HG03432 (cell line): ENCODE measurements around the gene PRR19.

Experiments used
- ATAC-seq: cut with Tn5 transposase; IDR thresholded peaks from one replicate; pipeline ENCODE4 v1.9.1; 2021; ENCODE audit warnings: mild to moderate bottlenecking, moderate library complexity; ENCODE audit not compliant: unreplicated experiment

PRR19 gene

DNA sequence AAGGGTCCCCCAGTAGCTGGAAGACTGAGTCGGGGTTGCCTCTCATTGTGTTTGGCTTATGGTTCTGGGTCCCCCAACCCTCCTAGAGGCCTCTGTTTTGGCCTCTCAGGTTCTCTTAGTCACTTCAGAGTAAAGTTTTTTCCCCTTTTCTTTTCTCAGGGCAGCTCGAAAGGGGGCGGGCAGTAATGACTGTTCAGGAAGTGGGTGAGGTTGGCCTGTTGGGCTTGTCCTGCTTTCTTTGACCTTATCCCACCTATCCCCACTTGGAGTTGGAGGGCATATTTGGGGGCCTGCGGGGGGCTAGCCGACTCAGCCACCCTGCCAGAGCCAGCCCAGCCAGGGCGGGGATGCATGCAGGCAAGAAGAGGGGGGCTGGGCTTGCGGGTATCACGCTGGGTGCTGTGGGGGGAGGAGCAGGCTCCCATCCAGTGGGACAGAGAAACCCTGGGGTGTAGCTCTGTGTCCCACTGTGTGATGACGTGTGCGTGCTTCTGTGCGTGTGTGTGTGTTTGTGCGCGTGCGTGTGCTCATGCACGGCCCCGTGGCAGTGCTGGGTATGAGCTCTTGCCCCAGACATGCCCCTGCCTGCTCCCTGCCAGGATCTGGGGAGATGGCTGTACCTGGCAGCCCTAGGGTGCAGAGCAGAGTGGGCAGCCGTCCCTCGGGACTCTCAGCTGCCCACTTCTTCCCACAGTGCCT is 31.4 kb upstream of the PRR19 start:
- ATAC-seq, result no peak

DNA sequence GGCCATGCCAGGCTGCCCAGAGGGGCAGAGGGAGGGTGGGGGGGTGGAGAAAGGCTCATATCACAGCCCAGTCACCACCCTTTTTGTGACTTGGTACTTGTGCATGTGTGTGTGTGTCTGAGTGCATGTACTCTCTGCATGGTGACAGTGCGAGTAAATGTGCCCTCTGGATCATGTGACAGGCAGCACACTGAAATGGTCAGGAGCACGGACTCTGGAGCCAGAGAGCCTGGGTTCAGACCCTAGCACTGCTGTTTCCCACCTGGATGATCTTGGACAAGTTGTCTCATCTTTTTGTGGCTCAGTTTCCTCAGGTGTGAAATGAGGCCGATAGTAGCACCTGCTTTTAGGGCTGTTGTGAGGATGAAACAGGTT is 30.9 kb upstream of the PRR19 start:
- no peak for ATAC-seq

- no peak for ATAC-seq
Observed at GRCh38 chr19:42271861-42272534, 29.9 kb upstream of the PRR19 start.

DNA sequence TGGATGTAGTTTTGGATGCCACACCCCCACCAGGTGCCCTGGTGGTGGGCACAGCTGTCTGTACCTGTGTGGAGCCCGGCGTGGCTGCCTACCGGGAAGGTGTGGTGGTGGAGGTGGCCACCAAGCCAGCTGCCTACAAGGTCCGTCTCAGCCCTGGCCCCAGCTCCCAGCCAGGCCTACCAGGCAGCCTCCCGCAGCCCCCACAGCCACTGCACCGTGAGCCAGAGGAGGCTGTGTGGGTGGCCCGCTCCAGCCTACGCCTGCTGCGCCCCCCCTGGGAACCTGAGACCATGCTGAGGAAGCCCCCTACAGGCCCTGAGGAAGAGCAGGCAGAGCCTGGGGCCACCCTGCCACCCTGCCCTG is 29.4 kb upstream of the PRR19 start:
- no peak for ATAC-seq

GRCh38 chr19:42272989-42273406 is 28.9 kb upstream of the PRR19 start:
- ATAC-seq, result no peak

DNA sequence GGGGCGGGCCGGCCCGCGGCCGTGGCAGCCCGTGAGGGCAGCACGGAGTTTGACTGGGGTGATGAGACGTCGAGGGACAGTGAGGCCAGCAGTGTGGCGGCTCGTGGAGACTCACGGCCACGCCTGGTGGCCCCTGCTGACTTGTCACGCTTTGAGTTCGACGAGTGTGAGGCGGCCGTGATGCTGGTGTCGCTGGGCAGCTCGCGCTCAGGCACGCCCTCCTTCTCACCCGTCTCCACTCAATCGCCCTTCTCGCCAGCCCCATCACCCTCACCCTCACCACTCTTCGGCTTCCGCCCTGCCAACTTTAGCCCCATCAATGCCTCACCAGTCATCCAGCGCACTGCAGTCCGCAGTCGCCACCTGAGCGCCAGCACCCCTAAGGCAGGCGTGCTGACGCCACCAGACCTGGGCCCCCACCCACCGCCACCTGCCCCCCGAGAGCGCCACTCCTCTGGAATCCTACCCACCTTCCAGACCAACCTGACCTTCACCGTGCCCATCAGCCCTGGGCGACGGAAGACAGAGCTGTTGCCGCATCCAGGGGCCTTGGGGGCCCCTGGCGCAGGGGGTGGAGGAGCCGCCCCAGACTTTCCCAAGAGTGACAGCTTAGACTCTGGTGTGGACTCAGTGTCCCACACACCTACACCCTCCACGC is 28.4 kb upstream of the PRR19 start:
- ATAC-seq, result no peak

DNA sequence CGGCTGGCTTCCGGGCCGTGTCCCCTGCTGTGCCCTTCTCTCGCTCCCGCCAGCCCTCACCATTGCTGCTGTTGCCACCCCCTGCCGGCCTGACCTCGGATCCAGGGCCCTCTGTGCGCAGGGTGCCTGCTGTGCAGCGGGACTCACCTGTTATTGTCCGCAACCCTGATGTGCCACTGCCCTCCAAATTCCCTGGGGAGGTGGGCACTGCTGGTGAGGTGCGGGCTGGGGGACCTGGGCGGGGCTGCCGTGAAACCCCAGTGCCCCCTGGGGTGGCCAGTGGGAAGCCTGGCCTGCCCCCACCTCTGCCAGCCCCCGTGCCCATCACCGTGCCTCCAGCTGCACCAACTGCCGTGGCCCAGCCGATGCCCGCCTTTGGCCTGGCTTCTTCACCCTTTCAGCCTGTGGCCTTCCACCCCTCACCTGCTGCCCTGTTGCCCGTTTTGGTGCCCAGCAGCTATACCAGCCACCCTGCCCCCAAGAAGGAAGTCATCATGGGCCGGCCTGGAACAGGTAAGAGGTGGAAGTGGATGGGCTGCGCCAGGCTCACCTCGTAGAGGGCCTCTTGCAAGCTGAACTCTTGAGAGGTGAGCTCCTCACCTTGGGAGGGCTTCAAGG is 27.8 kb upstream of the PRR19 start:
- ATAC-seq, result no peak

DNA sequence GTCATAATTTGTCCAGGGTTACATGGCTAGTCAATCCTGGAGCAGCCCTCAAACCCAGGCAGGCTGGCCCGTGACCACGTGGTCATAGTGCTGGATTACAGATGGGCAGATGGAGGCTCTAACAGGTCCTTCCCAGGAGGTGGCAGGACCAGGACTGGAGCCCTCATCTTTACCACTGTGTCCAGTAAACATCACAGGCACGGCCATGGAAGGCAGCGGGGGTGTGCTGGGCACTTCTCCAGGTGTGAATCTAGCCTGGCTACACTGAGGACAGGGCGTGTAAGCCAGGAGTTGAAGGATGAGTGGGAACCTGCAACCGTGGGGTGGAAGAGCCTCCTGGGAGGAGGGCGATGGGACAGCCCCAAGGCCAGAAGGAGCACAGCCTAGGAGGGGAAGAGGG is 26.8 kb upstream of the PRR19 start:
- ATAC-seq, result no peak

- ATAC-seq, result no peak
Observed at GRCh38 chr19:42275517-42275916, 26.4 kb upstream of the PRR19 start.

- no peak for ATAC-seq
Observed at GRCh38 chr19:42276284-42276683, 25.6 kb upstream of the PRR19 start.

DNA sequence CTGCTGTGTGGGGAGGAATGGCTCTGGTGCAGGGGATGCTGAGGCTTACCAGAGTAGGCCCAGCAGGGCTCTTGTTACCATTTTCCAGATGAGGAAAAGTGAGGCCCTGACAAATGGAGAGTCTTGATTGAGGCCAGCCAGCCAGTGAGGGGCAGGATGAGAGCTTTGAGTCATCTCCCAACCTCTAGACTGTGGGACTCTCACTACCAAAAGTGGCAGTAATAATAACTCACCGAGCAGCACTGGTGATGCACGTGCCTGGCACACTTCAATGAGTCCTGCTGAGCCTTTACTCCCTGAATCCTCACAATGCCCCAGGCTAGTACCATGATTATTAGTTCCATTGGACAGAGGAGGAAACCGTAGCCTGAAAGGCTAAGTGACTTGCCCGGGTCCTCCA is 25.1 kb upstream of the PRR19 start:
- no peak for ATAC-seq

- no peak for ATAC-seq
Observed at GRCh38 chr19:42277821-42278451, 24.0 kb upstream of the PRR19 start.

DNA sequence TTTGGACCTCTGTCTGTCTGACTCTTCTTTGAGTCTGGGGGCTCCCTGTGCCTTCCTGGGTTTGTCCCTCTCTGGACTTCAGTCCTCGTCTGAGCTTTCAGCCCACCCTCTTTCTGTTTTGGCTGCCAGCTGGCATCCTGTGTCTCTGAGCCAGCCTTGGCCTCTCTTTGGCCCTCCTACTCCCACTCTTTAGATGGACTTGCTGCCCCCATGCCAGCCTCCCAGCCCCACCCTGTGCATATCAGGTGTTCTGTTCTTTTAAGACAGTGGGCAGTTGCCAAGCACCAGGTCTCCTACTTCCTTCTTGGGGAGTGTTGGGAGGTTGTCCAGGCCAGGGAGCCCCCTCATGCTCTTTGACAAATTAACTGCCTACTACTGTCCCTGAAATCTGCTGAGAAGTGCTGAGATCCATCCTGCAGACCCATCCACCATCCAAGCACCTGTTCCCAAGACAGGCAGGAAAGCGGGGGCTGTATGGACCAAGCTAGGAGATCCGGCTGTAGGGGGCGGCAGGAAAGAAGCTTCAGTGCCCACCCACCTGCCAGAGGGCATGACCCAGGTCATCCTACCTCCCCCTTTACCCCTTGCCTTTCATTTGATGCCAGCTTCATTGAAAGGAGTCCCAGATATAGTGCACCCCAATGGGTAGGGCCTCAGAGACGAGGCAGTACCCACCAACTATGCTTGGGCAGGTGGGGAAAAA is 23.3 kb upstream of the PRR19 start:
- no peak for ATAC-seq

DNA sequence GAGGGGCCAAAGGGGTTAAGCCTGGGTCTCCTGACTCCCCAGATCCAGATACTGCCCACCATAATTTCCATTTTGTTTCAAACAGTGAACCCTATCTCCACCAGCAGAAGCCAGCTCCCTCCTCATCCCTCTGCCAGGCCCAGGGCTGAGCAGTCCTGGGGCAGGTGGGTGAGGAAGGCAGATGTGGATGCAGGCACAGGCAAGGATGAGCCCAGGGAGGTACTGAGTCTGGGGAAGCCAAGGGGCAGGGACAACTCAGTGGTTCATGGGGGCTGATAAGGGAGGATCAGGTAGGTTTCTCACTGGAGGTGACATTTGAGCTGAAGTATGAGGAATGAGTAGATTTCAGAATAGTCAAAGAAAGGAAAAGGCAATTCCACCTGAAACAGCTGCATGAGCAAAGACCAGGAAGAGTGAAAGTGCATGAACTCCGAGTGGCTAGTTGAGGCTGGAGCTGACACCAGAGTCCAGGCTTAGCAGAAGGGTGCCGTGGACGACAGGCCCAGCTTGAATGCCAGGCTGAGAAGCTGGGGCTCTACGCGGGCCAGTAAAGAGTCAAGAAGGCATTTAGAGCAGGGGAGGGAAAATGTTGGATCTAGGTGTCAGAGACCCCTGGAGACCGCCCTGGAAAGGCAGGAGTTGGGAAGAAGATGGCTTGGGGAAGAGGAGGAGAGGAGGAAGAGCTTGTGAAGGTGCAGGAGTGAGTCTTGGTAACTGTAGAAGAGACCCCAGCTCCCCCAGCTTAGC is 22.6 kb upstream of the PRR19 start:
- no peak for ATAC-seq

GRCh38 chr19:42279902-42280814 is 21.8 kb upstream of the PRR19 start:
- ATAC-seq, result peak; percentile 39

- no peak for ATAC-seq
Observed at GRCh38 chr19:42280815-42281145, 21.2 kb upstream of the PRR19 start.

DNA sequence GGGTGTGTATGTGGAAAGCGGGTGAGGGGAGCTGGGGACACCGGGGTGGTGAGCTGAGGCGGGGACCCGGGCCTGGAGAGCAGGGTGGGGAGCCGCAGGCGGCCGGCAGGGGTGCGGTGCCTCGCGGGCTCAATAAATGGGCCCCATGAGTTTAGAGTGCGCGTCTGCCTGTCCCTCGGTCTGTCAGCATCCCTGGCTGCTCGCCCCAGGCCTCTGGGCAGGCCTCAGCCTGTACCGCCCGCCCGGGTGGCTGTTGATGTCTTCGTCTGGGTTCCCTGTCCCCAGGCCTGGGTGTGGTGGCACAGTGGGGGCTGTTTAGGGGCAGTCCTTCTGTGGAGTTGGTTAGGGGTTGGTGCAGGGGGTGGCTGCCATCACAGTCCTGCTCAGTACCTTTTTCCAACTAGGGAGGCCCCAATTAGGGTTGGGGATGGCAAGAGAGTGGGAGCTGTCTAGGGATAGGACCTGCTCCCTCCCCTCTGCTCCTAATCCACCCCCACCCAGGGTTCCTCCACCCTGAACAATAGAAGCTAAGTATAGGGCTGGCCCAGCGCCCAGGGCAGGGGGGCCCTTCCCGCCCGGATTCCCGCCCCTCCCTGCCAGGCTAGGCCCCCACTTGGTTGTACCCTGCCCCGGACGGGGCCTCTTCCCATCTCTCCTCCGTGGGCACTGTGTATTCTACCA is 20.6 kb upstream of the PRR19 start:
- ATAC-seq, result no peak
